GM20000 (cell line): Measurements from ENCODE around the gene SRPK1.

ENCODE experiments used
- DNase-seq: peaks from one replicate; pipeline ENCODE4 v3.0.0; 2012; ENCODE audit warnings: low spot score
- TF ChIP-seq, protein P1 (sequence below): IDR thresholded peaks from 2 replicates; pipeline ENCODE4 v1.5.1; 2012; ENCODE audit warnings: mild to moderate bottlenecking, control low read depth; ENCODE audit errors: extremely low read depth, missing control alignments

SRPK1 gene

DNA sequence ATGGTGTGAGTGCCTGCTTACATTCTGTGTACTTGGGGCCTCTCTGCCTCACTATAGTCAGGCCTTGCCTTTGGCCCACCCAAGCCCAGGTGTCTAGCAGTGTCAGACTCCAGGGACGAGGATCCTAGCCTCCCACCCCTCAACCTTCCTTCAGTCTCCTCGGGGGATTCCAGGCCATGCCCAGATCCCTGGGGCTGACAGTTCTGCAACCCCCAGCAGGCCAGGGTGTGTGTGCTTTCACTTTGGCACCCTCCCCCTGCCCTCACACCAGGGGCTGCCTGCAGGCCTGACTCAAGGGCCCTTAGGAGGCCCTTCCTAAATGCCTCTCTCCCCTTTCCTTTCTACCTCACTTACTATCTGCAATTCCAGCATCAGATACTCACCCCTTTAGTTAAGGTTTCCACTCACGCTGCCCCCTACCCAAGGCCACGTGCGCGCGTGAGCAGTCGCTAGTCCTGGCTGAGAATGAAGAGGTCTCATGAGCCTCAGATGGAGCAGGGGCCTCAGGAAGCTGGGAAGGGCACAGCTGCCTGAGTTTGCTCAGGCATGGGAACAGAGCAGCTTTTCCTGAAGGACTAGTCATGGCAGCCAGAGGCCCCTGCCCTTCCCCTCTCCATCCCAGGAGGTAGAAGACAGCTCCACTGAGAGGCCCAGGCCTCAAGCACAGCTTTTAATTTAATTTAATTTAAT lies 122.9 kb downstream of the SRPK1 start:
- TF ChIP-seq, protein P1, sequence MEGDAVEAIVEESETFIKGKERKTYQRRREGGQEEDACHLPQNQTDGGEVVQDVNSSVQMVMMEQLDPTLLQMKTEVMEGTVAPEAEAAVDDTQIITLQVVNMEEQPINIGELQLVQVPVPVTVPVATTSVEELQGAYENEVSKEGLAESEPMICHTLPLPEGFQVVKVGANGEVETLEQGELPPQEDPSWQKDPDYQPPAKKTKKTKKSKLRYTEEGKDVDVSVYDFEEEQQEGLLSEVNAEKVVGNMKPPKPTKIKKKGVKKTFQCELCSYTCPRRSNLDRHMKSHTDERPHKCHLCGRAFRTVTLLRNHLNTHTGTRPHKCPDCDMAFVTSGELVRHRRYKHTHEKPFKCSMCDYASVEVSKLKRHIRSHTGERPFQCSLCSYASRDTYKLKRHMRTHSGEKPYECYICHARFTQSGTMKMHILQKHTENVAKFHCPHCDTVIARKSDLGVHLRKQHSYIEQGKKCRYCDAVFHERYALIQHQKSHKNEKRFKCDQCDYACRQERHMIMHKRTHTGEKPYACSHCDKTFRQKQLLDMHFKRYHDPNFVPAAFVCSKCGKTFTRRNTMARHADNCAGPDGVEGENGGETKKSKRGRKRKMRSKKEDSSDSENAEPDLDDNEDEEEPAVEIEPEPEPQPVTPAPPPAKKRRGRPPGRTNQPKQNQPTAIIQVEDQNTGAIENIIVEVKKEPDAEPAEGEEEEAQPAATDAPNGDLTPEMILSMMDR = no peak
- DNase-seq = no peak

DNA sequence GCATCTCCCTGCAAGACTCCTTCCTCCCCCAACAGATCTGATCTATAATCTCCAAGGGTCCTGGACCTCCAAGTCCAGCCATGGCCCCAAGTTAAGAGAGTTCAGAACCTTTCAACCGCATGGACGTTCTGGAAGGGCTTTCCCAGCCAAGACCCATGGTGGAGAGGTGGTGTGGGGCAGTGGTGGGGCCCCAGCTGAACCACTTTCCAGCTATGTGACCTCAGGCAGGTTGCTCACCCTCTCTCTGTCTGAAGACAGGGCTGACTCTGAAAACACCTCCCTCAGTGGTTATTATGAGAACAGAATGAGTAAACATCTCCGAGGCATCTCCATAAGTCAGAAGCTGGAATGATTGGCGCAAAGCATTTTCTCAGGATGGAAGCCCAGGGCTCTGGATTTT lies 124.7 kb downstream of the SRPK1 start:
- TF ChIP-seq, protein P1 = no peak
- no peak for DNase-seq

DNA sequence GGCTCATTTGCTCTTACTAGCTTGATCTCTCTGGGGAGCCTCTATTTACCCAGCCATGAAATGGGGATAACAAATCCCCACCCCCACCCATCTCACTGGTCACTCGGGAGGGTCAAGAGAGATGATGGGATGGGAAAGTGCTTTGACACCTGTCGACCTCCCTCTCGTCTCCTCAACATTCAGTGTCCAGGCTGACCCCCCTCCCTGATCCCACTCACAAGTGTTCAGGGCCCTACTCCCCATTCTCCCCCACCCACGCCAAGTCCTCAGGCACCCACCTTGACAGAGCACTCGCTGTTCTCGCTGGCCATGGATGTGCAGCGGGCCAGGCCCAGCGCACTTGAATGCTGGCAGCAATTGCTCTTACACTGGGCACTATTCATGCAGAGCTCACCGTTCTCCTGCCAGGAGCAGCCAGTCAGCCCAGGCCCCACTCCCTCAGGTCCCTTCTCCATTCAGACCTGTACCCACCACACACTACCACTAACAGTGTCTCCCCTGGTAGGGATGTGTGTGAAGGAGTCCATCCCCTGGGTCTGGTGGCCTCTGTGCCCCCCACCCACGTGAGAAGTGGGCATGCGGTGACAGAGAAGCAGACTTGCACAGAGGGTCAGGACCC lies 125.3 kb downstream of the SRPK1 start:
- TF ChIP-seq, protein P1 = no peak
- DNase-seq = no peak

DNA sequence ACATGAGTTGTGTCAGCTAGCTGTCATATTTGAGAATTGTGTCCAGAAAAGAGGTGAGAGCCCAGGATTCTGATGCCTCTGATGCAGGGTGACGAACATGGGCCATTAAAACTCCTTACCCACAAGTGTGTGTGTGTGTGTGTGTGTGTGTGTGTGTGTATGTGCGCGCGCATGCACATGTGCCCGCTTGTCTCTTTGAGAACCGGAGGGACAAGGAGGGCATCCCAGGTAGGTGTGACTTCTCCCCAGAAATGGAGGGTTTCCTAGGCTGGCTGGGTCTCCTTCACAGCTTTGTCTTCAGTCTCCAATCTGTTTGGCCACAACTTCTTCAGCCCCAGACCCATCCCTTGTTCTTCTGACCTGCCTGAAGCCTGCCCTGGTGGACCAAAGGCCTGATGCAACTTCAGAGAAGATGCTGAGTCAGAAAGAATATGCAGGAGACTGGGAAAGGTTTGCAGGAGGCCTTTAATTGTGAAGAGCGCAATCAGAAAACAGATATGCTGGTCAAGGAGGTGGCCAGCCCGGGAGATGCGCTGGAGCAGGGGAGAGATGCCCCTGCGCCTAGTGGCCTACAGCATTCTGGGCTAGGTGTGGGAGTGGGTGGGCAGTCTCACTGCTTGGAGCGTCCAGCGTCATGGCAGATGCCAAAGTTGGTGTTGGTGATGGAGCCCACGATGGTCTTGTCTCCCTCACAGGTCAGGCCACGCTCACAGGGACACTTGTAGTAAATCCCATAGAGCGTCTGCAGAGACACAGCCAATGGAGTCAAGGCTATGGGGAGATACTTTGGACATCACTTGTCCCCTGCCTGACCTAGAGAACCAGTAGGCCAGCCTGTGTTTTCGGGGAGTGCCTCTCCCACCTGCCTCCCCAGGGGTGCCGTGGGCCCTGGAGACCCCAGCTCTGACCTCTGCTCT lies 126.1 kb downstream of the SRPK1 start:
- TF ChIP-seq, protein P1 = no peak
- DNase-seq = no peak

DNA sequence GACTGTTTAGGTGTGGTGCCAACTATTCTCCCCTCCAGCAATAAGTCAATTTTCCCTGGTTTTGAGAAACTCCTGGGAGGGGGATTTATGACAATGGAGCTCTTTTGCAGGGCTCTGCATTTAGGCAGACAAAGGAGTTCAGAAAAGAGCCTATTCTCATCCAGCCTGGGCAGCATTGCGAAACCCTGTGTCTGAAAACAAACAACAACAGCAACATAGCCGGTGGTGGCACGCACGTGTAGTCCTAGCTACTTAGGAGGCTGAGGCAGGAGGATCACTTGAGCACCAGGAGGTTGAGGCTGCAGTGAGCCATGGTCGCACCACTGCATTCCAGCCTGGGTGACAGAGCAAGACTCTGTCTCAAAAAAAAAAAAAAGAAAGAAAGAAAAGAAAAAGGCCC lies 130.2 kb downstream of the SRPK1 start:
- TF ChIP-seq, protein P1 = no peak
- DNase-seq = no peak

DNA sequence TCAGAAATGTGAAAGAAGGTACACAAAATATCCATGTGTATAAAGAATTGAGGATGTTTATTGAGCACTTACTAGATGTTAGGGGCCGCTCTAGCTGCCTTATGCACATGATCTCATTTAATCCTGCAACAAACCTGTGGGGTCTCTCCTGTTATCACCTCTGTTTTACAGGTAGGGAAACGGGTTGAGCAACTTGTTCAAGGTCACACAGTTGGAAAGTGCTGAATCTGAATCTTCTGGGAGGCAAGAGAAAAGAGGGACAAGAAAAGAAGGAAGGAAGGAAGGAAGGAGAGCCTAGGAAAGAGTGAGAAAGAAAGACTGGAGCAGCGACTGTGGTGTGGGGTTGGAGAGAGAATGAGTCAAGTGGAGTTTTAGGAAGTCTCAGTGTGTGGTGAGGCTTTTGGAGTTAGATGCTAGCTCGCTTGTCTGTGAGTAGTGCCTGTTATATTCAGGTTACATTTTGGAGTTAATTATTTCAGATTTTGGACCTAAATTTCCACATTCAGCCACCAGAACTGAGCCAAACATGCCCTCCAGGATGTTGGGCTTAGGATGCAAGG lies 132.4 kb downstream of the SRPK1 start:
- TF ChIP-seq, protein P1 = no peak
- no peak for DNase-seq
